ENCODE data around the gene PNMA6A. TPM values are rescaled to one million over a fixed set of nuclear protein-coding genes. Genes with fewer than 3 reads are reported as not detected.
"Not testable (repeated sequence)": the region's sequence is repeated elsewhere in the genome, so short reads cannot be mapped to it uniquely, and the experiment has no call there.

PNMA6A gene
- 4.5 and 10.2 TPM in 2 replicates for total RNA-seq
- 11.8 and 12.4 TPM in 2 replicates for polyA plus RNA-seq

DNA sequence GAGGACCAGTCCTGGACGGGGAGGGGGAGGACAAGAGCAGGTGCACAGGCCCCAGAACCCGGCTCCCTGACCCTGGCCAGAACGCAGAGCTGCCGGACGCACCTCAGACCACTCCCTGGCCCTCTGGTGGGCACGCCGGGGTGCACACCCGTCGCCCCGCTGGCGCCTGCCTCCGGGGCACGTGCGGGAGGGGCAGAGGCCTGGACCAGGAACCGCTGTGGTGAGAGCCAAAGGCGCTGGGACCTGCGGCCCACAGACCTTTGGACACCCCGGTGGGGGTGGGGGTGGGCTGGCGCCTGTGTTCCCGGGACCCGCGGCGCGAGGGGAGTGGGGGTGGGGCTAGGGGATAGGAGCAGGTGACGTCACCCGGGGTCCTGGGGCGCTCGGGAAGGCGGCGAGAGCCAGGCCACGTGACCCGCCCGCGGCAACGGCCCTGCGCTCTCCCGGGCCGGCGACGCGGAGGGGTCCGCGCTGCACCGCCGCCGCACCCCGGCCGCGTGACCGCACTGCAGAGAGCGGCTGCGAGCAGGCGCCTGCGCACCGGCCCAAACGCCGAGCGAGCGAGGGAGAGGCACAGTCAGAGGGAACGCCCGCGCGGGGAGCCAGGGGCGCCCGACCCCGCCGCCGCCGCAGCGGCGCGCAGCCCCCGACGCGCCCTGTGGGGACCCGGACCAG is at the start of gene PNMA6A:
Gene PNMA6A (plus strand): TSS at position 546 of the 675 bp plus-strand sequence. CDS start 609 bp downstream, outside the sequence.
- H3K4me3 ChIP-seq; H3K79me2 ChIP-seq; H3K4me1 ChIP-seq (ENCODE audit: insufficient read depth); H3K9me2 ChIP-seq (replicated peaks; ENCODE audit: insufficient read depth); H3K36me3 ChIP-seq (replicated peaks; ENCODE audit: insufficient read depth, low read depth); H2AFZ ChIP-seq; H3K27me3 ChIP-seq; DNase-seq (ENCODE audit: low spot score); H4K20me1 ChIP-seq (ENCODE audit: insufficient read depth, poor library complexity, severe bottlenecking); H3K4me2 ChIP-seq; H3K9me3 ChIP-seq (ENCODE audit: low read depth); H3K27ac ChIP-seq: not testable (repeated sequence)
- WGBS (ENCODE audit: low lambda C conversion rate, missing lambda C conversion rate): no CpG with 5 or more reads among the region's 76 CpGs

DNA sequence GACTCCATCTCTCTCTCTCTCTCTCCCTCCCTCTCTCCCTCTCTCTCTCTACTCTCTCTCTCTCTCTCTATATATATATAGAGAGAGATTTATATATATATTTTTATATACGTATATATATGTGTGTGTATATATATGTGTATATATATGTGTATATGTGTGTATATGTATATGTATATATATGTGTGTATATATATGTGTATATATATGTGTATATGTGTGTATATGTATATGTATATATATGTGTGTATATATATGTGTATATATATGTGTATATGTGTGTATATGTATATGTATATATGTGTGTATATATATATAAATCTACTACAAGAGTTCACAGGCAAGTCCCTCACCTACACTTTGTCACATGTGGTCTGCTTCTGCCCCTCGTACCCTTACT is 45.8 kb upstream of the PNMA6A start:
- H3K36me3 ChIP-seq (replicated peaks; ENCODE audit: insufficient read depth, low read depth); H3K27ac ChIP-seq; H3K4me2 ChIP-seq; H3K4me1 ChIP-seq (ENCODE audit: insufficient read depth); H3K4me3 ChIP-seq; H3K9me3 ChIP-seq (ENCODE audit: low read depth); H3K79me2 ChIP-seq; H3K9me2 ChIP-seq (replicated peaks; ENCODE audit: insufficient read depth); H2AFZ ChIP-seq; H3K27me3 ChIP-seq; DNase-seq (ENCODE audit: low spot score); H4K20me1 ChIP-seq (ENCODE audit: insufficient read depth, poor library complexity, severe bottlenecking): not testable (repeated sequence)
- 66% methylated on average over 2 of the region's 2 CpGs for WGBS (ENCODE audit: low lambda C conversion rate, missing lambda C conversion rate)

DNA sequence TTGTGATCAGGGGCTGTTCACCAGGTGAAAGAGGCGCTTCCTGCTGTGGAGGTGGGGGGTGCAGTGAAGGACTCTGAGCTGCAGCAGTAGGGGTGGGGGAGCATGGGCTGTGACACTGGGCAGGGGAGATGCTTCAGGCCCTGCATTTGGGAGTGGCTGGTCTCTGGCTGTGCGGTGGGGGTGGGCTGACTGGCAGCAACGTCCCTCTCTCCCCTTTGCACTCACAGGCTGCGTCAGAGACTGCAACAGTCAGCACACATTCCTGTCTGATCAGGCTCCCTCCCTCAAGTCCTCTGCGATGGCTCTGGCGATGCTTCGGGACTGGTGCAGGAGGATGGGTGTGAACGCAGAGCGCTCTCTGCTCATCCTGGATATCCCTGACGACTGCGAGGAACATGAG is 43.8 kb upstream of the PNMA6A start:
- not testable (repeated sequence) for H4K20me1 ChIP-seq (ENCODE audit: insufficient read depth, poor library complexity, severe bottlenecking); H3K4me2 ChIP-seq; H3K4me3 ChIP-seq; H3K27ac ChIP-seq; H3K4me1 ChIP-seq (ENCODE audit: insufficient read depth); H3K36me3 ChIP-seq (replicated peaks; ENCODE audit: insufficient read depth, low read depth); H3K27me3 ChIP-seq; H3K79me2 ChIP-seq; H2AFZ ChIP-seq; H3K9me3 ChIP-seq (ENCODE audit: low read depth); H3K9me2 ChIP-seq (replicated peaks; ENCODE audit: insufficient read depth); DNase-seq (ENCODE audit: low spot score)
- WGBS (ENCODE audit: low lambda C conversion rate, missing lambda C conversion rate): 83% methylated on average over 8 of the region's 11 CpGs

DNA sequence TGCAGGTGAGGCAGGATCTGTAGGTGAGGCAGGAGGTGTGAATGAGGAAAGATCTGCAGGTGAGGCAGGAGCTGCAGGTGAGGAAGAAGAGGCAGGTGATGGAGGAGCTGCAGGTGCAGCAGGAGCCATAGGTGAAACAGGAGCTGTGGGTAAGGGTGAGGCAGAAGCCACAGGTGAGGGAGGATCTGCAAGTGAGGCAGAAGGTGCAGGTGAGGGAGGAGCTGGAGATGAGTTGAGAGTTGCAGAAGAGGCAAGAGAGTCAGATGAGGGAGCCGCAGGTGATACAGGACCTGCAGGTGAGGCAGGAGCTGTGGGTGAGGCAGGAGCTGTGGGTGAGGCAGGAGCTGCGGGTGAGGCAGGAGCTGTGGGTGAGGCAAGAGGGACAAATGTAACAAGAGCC is 43.1 kb upstream of the PNMA6A start:
- Histone ChIP-seq H3K4me2 (no peak overlapping the region), H3K9me2 (replicated peaks; ENCODE audit: insufficient read depth) (no peaks in the 10 kb centered on the region)
- TF ChIP-seq, protein P1, sequence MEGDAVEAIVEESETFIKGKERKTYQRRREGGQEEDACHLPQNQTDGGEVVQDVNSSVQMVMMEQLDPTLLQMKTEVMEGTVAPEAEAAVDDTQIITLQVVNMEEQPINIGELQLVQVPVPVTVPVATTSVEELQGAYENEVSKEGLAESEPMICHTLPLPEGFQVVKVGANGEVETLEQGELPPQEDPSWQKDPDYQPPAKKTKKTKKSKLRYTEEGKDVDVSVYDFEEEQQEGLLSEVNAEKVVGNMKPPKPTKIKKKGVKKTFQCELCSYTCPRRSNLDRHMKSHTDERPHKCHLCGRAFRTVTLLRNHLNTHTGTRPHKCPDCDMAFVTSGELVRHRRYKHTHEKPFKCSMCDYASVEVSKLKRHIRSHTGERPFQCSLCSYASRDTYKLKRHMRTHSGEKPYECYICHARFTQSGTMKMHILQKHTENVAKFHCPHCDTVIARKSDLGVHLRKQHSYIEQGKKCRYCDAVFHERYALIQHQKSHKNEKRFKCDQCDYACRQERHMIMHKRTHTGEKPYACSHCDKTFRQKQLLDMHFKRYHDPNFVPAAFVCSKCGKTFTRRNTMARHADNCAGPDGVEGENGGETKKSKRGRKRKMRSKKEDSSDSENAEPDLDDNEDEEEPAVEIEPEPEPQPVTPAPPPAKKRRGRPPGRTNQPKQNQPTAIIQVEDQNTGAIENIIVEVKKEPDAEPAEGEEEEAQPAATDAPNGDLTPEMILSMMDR (IDR thresholded peaks at IDR 0.05; ENCODE audit: poor library complexity): no peak
- TF ChIP-seq EZH2 (IDR thresholded peaks at IDR 0.05; ENCODE audit: borderline replicate concordance) (no peak), EZH2phosphoT487 (IDR thresholded peaks at IDR 0.05; ENCODE audit: low read depth, severe bottlenecking, unreplicated experiment) (no peak)

DNA sequence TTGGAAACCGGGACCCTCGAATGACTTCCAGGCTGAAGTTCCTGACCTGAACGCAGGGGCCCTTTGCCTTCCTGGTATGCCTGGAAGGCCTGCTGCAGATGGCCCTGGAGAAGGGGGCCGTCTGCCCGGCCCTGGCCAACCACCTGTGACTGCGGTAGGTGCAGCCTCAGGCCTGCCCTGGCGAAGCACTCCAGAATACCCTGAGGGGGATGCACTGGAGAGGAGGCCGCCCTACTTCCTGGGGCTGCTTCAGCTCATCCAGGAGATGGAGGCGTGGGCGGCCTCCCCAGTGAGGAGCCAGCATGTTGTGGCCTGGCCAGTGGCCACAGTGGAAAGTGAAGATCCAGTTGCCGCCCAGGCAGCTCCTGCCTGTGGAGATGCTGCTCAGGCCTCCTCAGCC is 42.4 kb upstream of the PNMA6A start:
- Histone ChIP-seq H3K36me3 (replicated peaks; ENCODE audit: insufficient read depth, low read depth) (no peaks in the 10 kb centered on the region), H3K27me3 (no peaks in the 10 kb centered on the region), H2AFZ (no peak overlapping the region), H3K9me2 (replicated peaks; ENCODE audit: insufficient read depth) (no peaks in the 10 kb centered on the region), H3K79me2 (no peaks in the 10 kb centered on the region), H3K9me3 (ENCODE audit: low read depth) (no peaks in the 10 kb centered on the region), H3K4me2 (no peak overlapping the region), H3K4me1 (ENCODE audit: insufficient read depth) (no peaks in the 10 kb centered on the region), H4K20me1 (ENCODE audit: insufficient read depth, poor library complexity, severe bottlenecking) (no peaks in the 10 kb centered on the region), H3K27ac (no peak overlapping the region), H3K4me3 (no peak overlapping the region)
- no peak for TF ChIP-seq EZH2 (IDR thresholded peaks at IDR 0.05; ENCODE audit: borderline replicate concordance)
- TF ChIP-seq, protein P1 (IDR thresholded peaks at IDR 0.05; ENCODE audit: poor library complexity): no peak
- no peak for TF ChIP-seq EZH2phosphoT487 (IDR thresholded peaks at IDR 0.05; ENCODE audit: low read depth, severe bottlenecking, unreplicated experiment)
- DNase-seq (ENCODE audit: low spot score): no peak
- WGBS (ENCODE audit: low lambda C conversion rate, missing lambda C conversion rate): 87% methylated on average over 11 of the region's 11 CpGs

More for the DNA sequence above, 43.1 kb upstream of the PNMA6A start:
- H4K20me1 ChIP-seq (ENCODE audit: insufficient read depth, poor library complexity, severe bottlenecking): no peaks in the 10 kb centered on the region
- H3K9me3 ChIP-seq (ENCODE audit: low read depth): no peaks in the 10 kb centered on the region
- no peak overlapping the region for H3K4me3 ChIP-seq
- WGBS (ENCODE audit: low lambda C conversion rate, missing lambda C conversion rate): 79% methylated on average over 2 of the region's 2 CpGs
- no peaks in the 10 kb centered on the region for H3K27me3 ChIP-seq
- H3K4me1 ChIP-seq (ENCODE audit: insufficient read depth): no peaks in the 10 kb centered on the region
- no peak for DNase-seq (ENCODE audit: low spot score)
- no peaks in the 10 kb centered on the region for H3K79me2 ChIP-seq
- no peak overlapping the region for H2AFZ ChIP-seq
- no peak overlapping the region for H3K27ac ChIP-seq
- no peaks in the 10 kb centered on the region for H3K36me3 ChIP-seq (replicated peaks; ENCODE audit: insufficient read depth, low read depth)
